Fibroblast of the aortic adventitia (primary cell): ENCODE measurements around the gene VTCN1. TPM values are rescaled to one million over a fixed set of nuclear protein-coding genes. Genes with fewer than 3 reads are reported as not detected.

Source experiments
- DNase-seq: peaks from one replicate; pipeline ENCODE4 v3.0.0-alpha.2; 2010; ENCODE audit warnings: low read depth
- H3K4me3 ChIP-seq: 2 replicates; pipeline ENCODE4 v1.5.1; 2011; ENCODE audit warnings: low read depth, mild to moderate bottlenecking, control low read depth, low read length, moderate library complexity
- CTCF ChIP-seq: IDR thresholded peaks from 2 replicates; pipeline ENCODE4 v1.5.1; 2011; ENCODE audit warnings: mild to moderate bottlenecking, low read length, control low read depth, inconsistent platforms; ENCODE audit not compliant: insufficient read depth
- total RNA-seq: library from RNA; depleted of rRNA; stranded (reverse); fragments of >200 nt; gene quantifications from 2 replicates; pipeline ENCODE4 v1.2.3, GENCODE V29; 2012; ENCODE audit warnings: low replicate concordance

Gene VTCN1
- total RNA-seq, 1 donor: not detected

- no peak for TF ChIP-seq CTCF
These were observed 60.4 kb downstream of the VTCN1 start for GRCh38 chr1:117150316-117150715.

GRCh38 chr1:117147856-117148588 lies 62.7 kb downstream of the VTCN1 start:
- no peak for TF ChIP-seq CTCF
- H3K4me3 ChIP-seq: no peak overlapping the region
- DNase-seq: peak; percentile 70

More at GRCh38 chr1:117150316-117150715, 60.4 kb downstream of the VTCN1 start:
- DNase-seq: peak; percentile 47
- H3K4me3 ChIP-seq: no peak overlapping the region

GRCh38 chr1:117147341-117147831 lies 63.3 kb downstream of the VTCN1 start:
- no peak for TF ChIP-seq CTCF
- no peak overlapping the region for H3K4me3 ChIP-seq
- no peak for DNase-seq

GRCh38 chr1:117146575-117147340 lies 64.0 kb downstream of the VTCN1 start:
- H3K4me3 ChIP-seq: no peak overlapping the region
- peak; percentile 94 for DNase-seq
- no peak for TF ChIP-seq CTCF

GRCh38 chr1:117146072-117146471 lies 64.7 kb downstream of the VTCN1 start:
- DNase-seq: no peak
- TF ChIP-seq CTCF: no peak

GRCh38 chr1:117143871-117144270 lies 66.9 kb downstream of the VTCN1 start:
- no peak for TF ChIP-seq CTCF
- H3K4me3 ChIP-seq: no peak overlapping the region
- peak; percentile 82 for DNase-seq

More at GRCh38 chr1:117146072-117146471, 64.7 kb downstream of the VTCN1 start:
- H3K4me3 ChIP-seq: no peak overlapping the region
